ENCODE measurements around the gene TMEM63B. TPM values are rescaled to one million over a fixed set of nuclear protein-coding genes. Genes with fewer than 3 reads are reported as not detected.

Gene TMEM63B
- total and polyA plus RNA-seq, 9 of the 15 experiments (the other 6 are each of a cell fraction or from before 2014, with no cell fraction given): 0.14 to 39.4 (median 14.4) TPM

- TF ChIP-seq PHF20 (IDR thresholded peaks at IDR 0.05; ENCODE audit: partially characterized antibody) (no peak), BDP1 (IDR thresholded peaks at IDR 0.05; ENCODE audit: insufficient read depth, insufficient read length) (no peak), ZBTB33 (CRISPR knock-in tag; IDR thresholded peaks at IDR 0.05) (no peak), KHSRP (IDR thresholded peaks at IDR 0.05) (no peak), PHB (CRISPR knock-in tag; IDR thresholded peaks at IDR 0.05) (no peak), TCF7L2 (IDR thresholded peaks at IDR 0.05; ENCODE audit: low read depth, low read length) (no peak), PATZ1 (CRISPR knock-in tag; IDR thresholded peaks at IDR 0.05; ENCODE audit: borderline replicate concordance) (no peak), CREB1 (IDR thresholded peaks at IDR 0.05) (peak; percentile 34), CREB1 (CRISPR knock-in tag; IDR thresholded peaks at IDR 0.05) (no peak), MEF2A (IDR thresholded peaks at IDR 0.05; ENCODE audit: control insufficient read depth, low read depth, low read length) (no peak), ZZZ3 (IDR thresholded peaks at IDR 0.05) (no peak), E2F3 (CRISPR knock-in tag; IDR thresholded peaks at IDR 0.05) (no peak), JUN (IDR thresholded peaks at IDR 0.05; ENCODE audit: borderline replicate concordance, low read depth, low read length) (no peak), JUN (CRISPR knock-in tag; IDR thresholded peaks at IDR 0.05; ENCODE audit: borderline replicate concordance) (no peak), TEAD4 (IDR thresholded peaks at IDR 0.05; ENCODE audit: low read length) (peak; percentile 81), TEAD4 (CRISPR knock-in tag; IDR thresholded peaks at IDR 0.05; ENCODE audit: borderline replicate concordance) (no peak), RAD21 (CRISPR knock-in tag; conservative IDR thresholded peaks at IDR 0.05 in 1 of 2, IDR thresholded peaks at IDR 0.05 in 1 of 2) (no peak), LCOR (CRISPR knock-in tag; IDR thresholded peaks at IDR 0.05) (no peak), IFI16 (CRISPR knock-in tag; IDR thresholded peaks at IDR 0.05) (no peak)
- TF ChIP-seq, protein P1, sequence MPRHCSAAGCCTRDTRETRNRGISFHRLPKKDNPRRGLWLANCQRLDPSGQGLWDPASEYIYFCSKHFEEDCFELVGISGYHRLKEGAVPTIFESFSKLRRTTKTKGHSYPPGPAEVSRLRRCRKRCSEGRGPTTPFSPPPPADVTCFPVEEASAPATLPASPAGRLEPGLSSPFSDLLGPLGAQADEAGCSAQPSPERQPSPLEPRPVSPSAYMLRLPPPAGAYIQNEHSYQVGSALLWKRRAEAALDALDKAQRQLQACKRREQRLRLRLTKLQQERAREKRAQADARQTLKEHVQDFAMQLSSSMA (CRISPR knock-in tag; IDR thresholded peaks at IDR 0.05): no peak
- TF ChIP-seq, protein P2, sequence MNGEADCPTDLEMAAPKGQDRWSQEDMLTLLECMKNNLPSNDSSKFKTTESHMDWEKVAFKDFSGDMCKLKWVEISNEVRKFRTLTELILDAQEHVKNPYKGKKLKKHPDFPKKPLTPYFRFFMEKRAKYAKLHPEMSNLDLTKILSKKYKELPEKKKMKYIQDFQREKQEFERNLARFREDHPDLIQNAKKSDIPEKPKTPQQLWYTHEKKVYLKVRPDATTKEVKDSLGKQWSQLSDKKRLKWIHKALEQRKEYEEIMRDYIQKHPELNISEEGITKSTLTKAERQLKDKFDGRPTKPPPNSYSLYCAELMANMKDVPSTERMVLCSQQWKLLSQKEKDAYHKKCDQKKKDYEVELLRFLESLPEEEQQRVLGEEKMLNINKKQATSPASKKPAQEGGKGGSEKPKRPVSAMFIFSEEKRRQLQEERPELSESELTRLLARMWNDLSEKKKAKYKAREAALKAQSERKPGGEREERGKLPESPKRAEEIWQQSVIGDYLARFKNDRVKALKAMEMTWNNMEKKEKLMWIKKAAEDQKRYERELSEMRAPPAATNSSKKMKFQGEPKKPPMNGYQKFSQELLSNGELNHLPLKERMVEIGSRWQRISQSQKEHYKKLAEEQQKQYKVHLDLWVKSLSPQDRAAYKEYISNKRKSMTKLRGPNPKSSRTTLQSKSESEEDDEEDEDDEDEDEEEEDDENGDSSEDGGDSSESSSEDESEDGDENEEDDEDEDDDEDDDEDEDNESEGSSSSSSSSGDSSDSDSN (IDR thresholded peaks at IDR 0.05; ENCODE audit: borderline replicate concordance in 1 of 2, low read depth in 2 of 2, low read length in 2 of 2): no peak
These were observed 6.8 kb downstream of the TMEM63B start (continued) for GRCh38 chr6:44133981-44134711.
